ENCODE data around the gene ARMH1.

GRCh38 chr1:44723496-44724295 lies 49.2 kb downstream of the ARMH1 start:
- TF ChIP-seq POLR2A (IDR thresholded peaks at IDR 0.05; ENCODE audit: low read length) (no peak), GATA1 (IDR thresholded peaks at IDR 0.05; ENCODE audit: low read depth, low read length) (no peak)

All from erythroblast (primary cell).